Fibroblast of villous mesenchyme (primary cell): Measurements from ENCODE around the gene LDLRAP1. TPM values are rescaled to one million over a fixed set of nuclear protein-coding genes. Genes with fewer than 3 reads are reported as not detected.

Experiments used
- DNase-seq: peaks from one replicate; pipeline ENCODE4 v3.0.0-alpha.2; 2010; ENCODE audit warnings: low read depth
- H3K4me3 ChIP-seq: 2 replicates; pipeline ENCODE4 v1.5.1; 2011; ENCODE audit warnings: low read depth, mild to moderate bottlenecking, low read length
- CTCF ChIP-seq: IDR thresholded peaks from 2 replicates; pipeline ENCODE4 v1.5.1; 2012; ENCODE audit warnings: low read depth, mild to moderate bottlenecking, low read length; ENCODE audit not compliant: insufficient read depth
- total RNA-seq: library from RNA; depleted of rRNA; stranded (reverse); fragments of >200 nt; gene quantifications from 2 replicates; pipeline ENCODE4 v1.2.3, GENCODE V29; 2012

LDLRAP1 gene
- total RNA-seq, 1 donor = 24.6 TPM

GRCh38 chr1:25609921-25610320 is 66.5 kb downstream of the LDLRAP1 start:
- DNase-seq = peak; percentile 59
- no peak overlapping the region for H3K4me3 ChIP-seq
- TF ChIP-seq CTCF = no peak

GRCh38 chr1:25610822-25611630 is 67.6 kb downstream of the LDLRAP1 start:
- peak; percentile 24 for DNase-seq
- no peak overlapping the region for H3K4me3 ChIP-seq
- peak; percentile 50 for TF ChIP-seq CTCF

- no peak overlapping the region for H3K4me3 ChIP-seq
- TF ChIP-seq CTCF = no peak
- DNase-seq = no peak
Measured at GRCh38 chr1:25611843-25612242, 68.4 kb downstream of the LDLRAP1 start.

- no peak for TF ChIP-seq CTCF
- DNase-seq = no peak
- H3K4me3 ChIP-seq = no peak overlapping the region
Measured at GRCh38 chr1:25612421-25612820, 69.0 kb downstream of the LDLRAP1 start.

GRCh38 chr1:25613091-25613490 is 69.7 kb downstream of the LDLRAP1 start:
- no peak overlapping the region for H3K4me3 ChIP-seq
- no peak for DNase-seq
- TF ChIP-seq CTCF = no peak

GRCh38 chr1:25614501-25615171 is 71.2 kb downstream of the LDLRAP1 start:
- TF ChIP-seq CTCF = no peak
- H3K4me3 ChIP-seq = no peak overlapping the region
- DNase-seq = no peak
